ENCODE results near the gene SAMD4B.
"Not testable (repeated sequence)": the region's sequence is repeated elsewhere in the genome, so short reads cannot be mapped to it uniquely, and the experiment has no call there.

- TF ChIP-seq CTCF (IDR thresholded peaks at IDR 0.05); ZFX (IDR thresholded peaks at IDR 0.05; ENCODE audit: borderline replicate concordance): not testable (repeated sequence)
Measured at GRCh38 chr19:39332738-39333137, 9.5 kb upstream of the SAMD4B start.
